MCF 10A (cell line): ENCODE data around the gene TMEM38A. TPM values are rescaled to one million over a fixed set of nuclear protein-coding genes. Genes with fewer than 3 reads are reported as not detected.

ENCODE experiments used
- BruUV-seq: library from RNA; stranded (reverse); fragments of 400-500 nt; replicated peaks from 2 replicates; lab custom pipeline; 2021; lab: Mats Ljungman, UMichigan
- CTCF ChIA-PET: fragments of 300-600 bp; sonication (Branson Sonifier 250); formaldehyde crosslinking; extraction: SDS; loops from one replicate; lab custom pipeline; 2021; ENCODE audit warnings: antibody characterized with exemption, inconsistent platforms; lab: Yijun Ruan, JAX
- POLR2A ChIA-PET: fragments of 300-600, 350-650 bp; sonication (Branson Sonifier 250); formaldehyde crosslinking; extraction: SDS; loops from one replicate; lab custom pipeline; 2020; ENCODE audit warnings: antibody characterized with exemption, inconsistent platforms; lab: Yijun Ruan, JAX
- DNase-seq: peaks from one replicate; pipeline ENCODE4 v3.0.0-alpha.2; 2018; ENCODE audit not compliant: unreplicated experiment
- H3K27ac Mint-ChIP-seq: one replicate; pipeline ENCODE4 v1.8.0; 2022; ENCODE audit warnings: mild to moderate bottlenecking, low read depth, mixed read lengths; ENCODE audit not compliant: unreplicated experiment
- H3K27me3 Mint-ChIP-seq: one replicate; pipeline ENCODE4 v1.8.0; 2022; ENCODE audit warnings: mixed read lengths; ENCODE audit not compliant: insufficient read depth, unreplicated experiment
- H3K36me3 Mint-ChIP-seq: one replicate; pipeline ENCODE4 v1.8.0; 2022; ENCODE audit warnings: mild to moderate bottlenecking, moderate library complexity, mixed read lengths; ENCODE audit not compliant: insufficient read depth, unreplicated experiment
- H3K4me1 Mint-ChIP-seq: one replicate; pipeline ENCODE4 v1.8.0; 2022; ENCODE audit warnings: mixed read lengths; ENCODE audit not compliant: insufficient read depth, unreplicated experiment
- H3K4me3 Mint-ChIP-seq: one replicate; pipeline ENCODE4 v1.8.0; 2022; ENCODE audit warnings: mild to moderate bottlenecking, moderate library complexity, mixed read lengths; ENCODE audit not compliant: unreplicated experiment
- H3K9me3 Mint-ChIP-seq: one replicate; pipeline ENCODE4 v1.8.0; 2022; ENCODE audit warnings: mixed read lengths; ENCODE audit not compliant: unreplicated experiment
- intact Hi-C: fragments of 100-400 bp; cut with micrococcal nuclease; formaldehyde crosslinking; loops from 2 replicates; pipeline ENCODE4 v1.14.1; 2022
- total RNA-seq: library from RNA; stranded (reverse); gene quantifications from 2 replicates; pipeline ENCODE4 v1.2.3, GENCODE V29; 2022
- TF ChIP-seq, protein P1 (sequence below): fragments of 200-600 bp; IDR thresholded peaks from one replicate; pipeline ENCODE4 v1.8.0; 2022; ENCODE audit warnings: antibody characterized with exemption, mild to moderate bottlenecking; ENCODE audit not compliant: unreplicated experiment

The TMEM38A gene
- total RNA-seq, 1 experiment from 2014 or later = 2.1 TPM

- no peaks in the 10 kb centered on the region for H3K27me3 Mint-ChIP-seq
- H3K4me1 Mint-ChIP-seq = peaks cover 43% of the 10 kb centered on the region
Observed at GRCh38 chr19:16614941-16615340, 46.0 kb upstream of the TMEM38A start.

DNA sequence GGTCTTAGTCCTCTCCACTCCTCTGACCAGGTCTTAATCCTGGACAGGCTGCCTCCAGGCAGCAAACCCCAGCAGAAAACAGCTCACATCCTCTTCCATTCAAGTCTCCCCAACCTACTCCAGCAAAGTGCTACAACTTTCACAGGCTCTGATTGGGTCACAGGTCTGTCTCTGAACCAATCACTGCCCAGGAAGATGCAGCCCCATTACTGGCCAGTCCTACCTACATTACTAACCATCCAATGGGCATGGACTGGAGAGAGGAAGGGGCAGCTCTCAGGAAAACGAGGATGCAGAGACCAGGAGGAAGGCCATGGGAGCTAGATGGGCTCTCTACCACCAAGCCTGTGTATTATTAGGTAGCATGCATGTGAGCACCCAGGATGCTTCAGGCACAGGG, 45.1 kb upstream of the TMEM38A start:
- BruUV-seq = no TSS peak
- TF ChIP-seq, protein P1, sequence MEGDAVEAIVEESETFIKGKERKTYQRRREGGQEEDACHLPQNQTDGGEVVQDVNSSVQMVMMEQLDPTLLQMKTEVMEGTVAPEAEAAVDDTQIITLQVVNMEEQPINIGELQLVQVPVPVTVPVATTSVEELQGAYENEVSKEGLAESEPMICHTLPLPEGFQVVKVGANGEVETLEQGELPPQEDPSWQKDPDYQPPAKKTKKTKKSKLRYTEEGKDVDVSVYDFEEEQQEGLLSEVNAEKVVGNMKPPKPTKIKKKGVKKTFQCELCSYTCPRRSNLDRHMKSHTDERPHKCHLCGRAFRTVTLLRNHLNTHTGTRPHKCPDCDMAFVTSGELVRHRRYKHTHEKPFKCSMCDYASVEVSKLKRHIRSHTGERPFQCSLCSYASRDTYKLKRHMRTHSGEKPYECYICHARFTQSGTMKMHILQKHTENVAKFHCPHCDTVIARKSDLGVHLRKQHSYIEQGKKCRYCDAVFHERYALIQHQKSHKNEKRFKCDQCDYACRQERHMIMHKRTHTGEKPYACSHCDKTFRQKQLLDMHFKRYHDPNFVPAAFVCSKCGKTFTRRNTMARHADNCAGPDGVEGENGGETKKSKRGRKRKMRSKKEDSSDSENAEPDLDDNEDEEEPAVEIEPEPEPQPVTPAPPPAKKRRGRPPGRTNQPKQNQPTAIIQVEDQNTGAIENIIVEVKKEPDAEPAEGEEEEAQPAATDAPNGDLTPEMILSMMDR = no peak
- CTCF ChIA-PET = interaction anchor here (0.7 to 1.1 kb wide), 2 partner anchors 9 to 31 kb away, joined by 3 read pairs; no protein-coding TSS in a partner anchor
- POLR2A ChIA-PET = interaction anchor here (3.5 kb wide), 1 partner anchor 12 kb away, joined by 16 read pairs; the partner anchor contains the start of gene MED26
- Mint-ChIP-seq H3K36me3 (no peaks in the 10 kb centered on the region), H3K4me3 (no peak overlapping the region), H3K9me3 (no peaks in the 10 kb centered on the region), H3K27me3 (no peaks in the 10 kb centered on the region), H3K27ac (no peak overlapping the region), H3K4me1 (peaks cover 45% of the 10 kb centered on the region)
- intact Hi-C loops = no loop called here
- no peak for DNase-seq

More at GRCh38 chr19:16614941-16615340, 46.0 kb upstream of the TMEM38A start:
- TF ChIP-seq, protein P1 = no peak
- Mint-ChIP-seq H3K36me3 (no peaks in the 10 kb centered on the region), H3K27ac (no peak overlapping the region), H3K4me3 (no peak overlapping the region), H3K9me3 (no peaks in the 10 kb centered on the region)
- ChIA-PET POLR2A (no interaction called here), CTCF (interaction anchor here (0.7 kb wide), 1 partner anchor 32 kb away, joined by 3 read pairs; no protein-coding TSS in a partner anchor)
- intact Hi-C loops = no loop called here
- no TSS peak for BruUV-seq
- DNase-seq = no peak

DNA sequence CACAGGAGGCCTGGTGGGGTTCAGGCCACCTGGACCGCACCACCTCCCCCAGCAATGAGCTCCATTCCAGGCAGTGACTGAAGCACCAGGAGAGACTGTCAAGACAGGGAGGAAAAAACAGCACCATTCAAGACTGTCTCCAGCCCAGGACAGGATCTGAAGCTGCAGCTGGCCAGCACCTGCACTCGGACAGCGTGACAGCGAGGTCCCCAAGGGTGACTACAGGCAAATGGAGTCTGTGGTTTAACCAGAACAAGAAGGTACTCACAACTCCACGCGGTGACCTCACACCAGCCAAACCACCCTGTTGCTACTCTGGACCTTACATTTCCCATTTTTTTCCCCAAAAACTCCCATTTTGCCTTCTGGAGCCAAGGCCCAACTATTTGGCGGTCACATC, 42.7 kb upstream of the TMEM38A start:
- ChIA-PET POLR2A (interaction anchor here (1.1 to 3.5 kb wide), 2 partner anchors 9 kb away, joined by 4 to 16 read pairs; partner anchors contain the start of gene MED26), CTCF (no interaction called here)
- intact Hi-C loops = no loop called here
- Mint-ChIP-seq H3K9me3 (no peaks in the 10 kb centered on the region), H3K36me3 (no peaks in the 10 kb centered on the region), H3K27ac (no peak overlapping the region), H3K4me1 (peaks cover 35% of the 10 kb centered on the region), H3K4me3 (no peak overlapping the region), H3K27me3 (no peaks in the 10 kb centered on the region)
- no TSS peak for BruUV-seq
- TF ChIP-seq, protein P1 = no peak
- DNase-seq = no peak

- CTCF ChIA-PET = no interaction called here
- Mint-ChIP-seq H3K4me1 (peaks cover 33% of the 10 kb centered on the region), H3K27me3 (no peaks in the 10 kb centered on the region), H3K4me3 (no peak overlapping the region), H3K36me3 (no peaks in the 10 kb centered on the region), H3K9me3 (no peaks in the 10 kb centered on the region), H3K27ac (no peak overlapping the region)
- BruUV-seq = no TSS peak
- intact Hi-C loops = no loop called here
- DNase-seq = no peak
- POLR2A ChIA-PET = interaction anchor here (0.5 kb wide), 1 partner anchor 50 kb away, joined by 4 read pairs; no protein-coding TSS in a partner anchor
- TF ChIP-seq, protein P1 = no peak
Observed at GRCh38 chr19:16619457-16619856, 41.5 kb upstream of the TMEM38A start.
